Mesenchymal stem cell (in vitro differentiated cells and primary cell): ENCODE results near the gene UBE2L5.

Experiments used
- DNase-seq: peaks from one replicate; pipeline ENCODE4 v3.0.0-alpha.2; 2013
- H2AFZ ChIP-seq: one replicate; pipeline ENCODE4 v1.6.1; 2013; ENCODE audit warnings: low read depth, mild to moderate bottlenecking, control low read depth, inconsistent platforms, low read length, moderate library complexity
- H2AK5ac ChIP-seq: 2 replicates; pipeline ENCODE4 v1.6.1; 2013; ENCODE audit warnings: low read length, moderate library complexity, mild to moderate bottlenecking, inconsistent platforms; ENCODE audit not compliant: severe bottlenecking
- H2BK120ac ChIP-seq: one replicate; pipeline ENCODE4 v1.6.1; 2013; ENCODE audit warnings: low read depth, mild to moderate bottlenecking, inconsistent platforms, low read length, moderate library complexity
- H2BK12ac ChIP-seq, 2 experiments: one replicate each; pipeline ENCODE4 v1.6.1; 2013; ENCODE audit warnings: inconsistent platforms in 2 of 2, low read length in 2 of 2, mild to moderate bottlenecking in 2 of 2, moderate library complexity in 2 of 2, control low read depth in 1 of 2
- H2BK15ac ChIP-seq: one replicate; pipeline ENCODE4 v1.6.1; 2013; ENCODE audit warnings: mild to moderate bottlenecking, low read depth, inconsistent platforms; ENCODE audit not compliant: poor library complexity, severe bottlenecking
- H2BK5ac ChIP-seq: 2 replicates; pipeline ENCODE4 v1.6.1; 2013; ENCODE audit warnings: low read depth, mild to moderate bottlenecking, low read length, control low read depth, inconsistent platforms; ENCODE audit not compliant: poor library complexity, severe bottlenecking
- H3K14ac ChIP-seq, 2 experiments: one replicate each; pipeline ENCODE4 v1.6.1; 2013; ENCODE audit warnings: inconsistent platforms in 2 of 2, low read length in 2 of 2, control low read depth in 1 of 2, mild to moderate bottlenecking in 1 of 2, moderate library complexity in 1 of 2
- H3K18ac ChIP-seq, 2 experiments: one replicate each; pipeline ENCODE4 v1.6.1; 2013; ENCODE audit warnings: inconsistent platforms in 2 of 2, low read length in 2 of 2, control low read depth in 1 of 2, low read depth in 1 of 2, mild to moderate bottlenecking in 1 of 2
- H3K23ac ChIP-seq, 2 experiments: one replicate each; pipeline ENCODE4 v1.6.1; 2013; ENCODE audit warnings: inconsistent platforms in 2 of 2, low read length in 2 of 2, mild to moderate bottlenecking in 2 of 2, moderate library complexity in 2 of 2, control low read depth in 1 of 2
- H3K27ac ChIP-seq: 2 replicates; pipeline ENCODE4 v1.5.1; 2013; ENCODE audit warnings: mild to moderate bottlenecking, moderate library complexity, low read length, control low read depth, inconsistent platforms; ENCODE audit not compliant: poor library complexity, severe bottlenecking
- H3K27me3 ChIP-seq, 2 experiments: 2 replicates each; pipeline versions ENCODE4 v1.6.1 to v1.7.0; 2013; ENCODE audit warnings: low read length in 2 of 2, mild to moderate bottlenecking in 2 of 2, moderate library complexity in 2 of 2, control low read depth in 1 of 2, inconsistent platforms in 1 of 2; ENCODE audit not compliant: control insufficient read depth in 1 of 2, insufficient read depth in 1 of 2
- H3K36me3 ChIP-seq, 2 experiments: 2 replicates each; pipeline versions ENCODE4 v1.6.1 to v1.7.0; 2013; ENCODE audit warnings: low read length in 2 of 2, control low read depth in 1 of 2, inconsistent platforms in 1 of 2, low read depth in 1 of 2, mild to moderate bottlenecking in 1 of 2; ENCODE audit not compliant: insufficient read depth in 2 of 2, control insufficient read depth in 1 of 2
- H3K4ac ChIP-seq, 2 experiments: one replicate each; pipeline ENCODE4 v1.6.1; 2013; ENCODE audit warnings: inconsistent platforms in 2 of 2, low read length in 2 of 2, mild to moderate bottlenecking in 2 of 2, moderate library complexity in 2 of 2, control low read depth in 1 of 2, low read depth in 1 of 2
- H3K4me1 ChIP-seq: 2 replicates; pipeline ENCODE4 v1.6.1; 2013; ENCODE audit warnings: low read depth, low read length, control low read depth; ENCODE audit not compliant: control insufficient read depth, insufficient read depth
- H3K4me2 ChIP-seq: 2 replicates; pipeline ENCODE4 v1.6.1; 2013; ENCODE audit warnings: low read length, mild to moderate bottlenecking, inconsistent platforms; ENCODE audit not compliant: poor library complexity, severe bottlenecking
- H3K4me3 ChIP-seq, 2 experiments: 2 replicates each; pipeline versions ENCODE4 v1.5.1 to v1.7.0; 2013; ENCODE audit warnings: low read length in 2 of 2, mild to moderate bottlenecking in 2 of 2, control low read depth in 1 of 2, low read depth in 1 of 2; ENCODE audit not compliant: insufficient read depth in 1 of 2
- H3K79me1 ChIP-seq: replicated peaks from 2 replicates; pipeline ENCODE4 v1.6.1; 2013; ENCODE audit warnings: mild to moderate bottlenecking, control low read depth, low read length, inconsistent platforms; ENCODE audit not compliant: poor library complexity, severe bottlenecking
- H3K9ac ChIP-seq: 2 replicates; pipeline ENCODE4 v1.7.0; 2013; ENCODE audit warnings: mild to moderate bottlenecking, low read length, moderate library complexity
- H3K9me3 ChIP-seq: 2 replicates; pipeline ENCODE4 v1.7.0; 2013; ENCODE audit warnings: mild to moderate bottlenecking, low read length; ENCODE audit not compliant: control insufficient read depth
- H4K8ac ChIP-seq: one replicate; pipeline ENCODE4 v1.6.1; 2013; ENCODE audit warnings: inconsistent platforms, mild to moderate bottlenecking, low read length, moderate library complexity
- H4K91ac ChIP-seq: one replicate; pipeline ENCODE4 v1.6.1; 2013; ENCODE audit warnings: mild to moderate bottlenecking, low read length, inconsistent platforms
- WGBS: methylation state at CpG from one replicate; pipeline ENCODE4 v1.1.7; 2013; ENCODE audit warnings: mixed read lengths; 5-methylcytosine and 5-hydroxymethylcytosine counted together

Gene UBE2L5

GRCh38 chr13:30418075-30418716 lies 4.1 kb upstream of the UBE2L5 start:
- Histone ChIP-seq H3K4me3 (no peak overlapping the region), H3K23ac (no peak overlapping the region), H3K4ac (no peak overlapping the region), H4K8ac (no peak overlapping the region), H2AFZ (no peak overlapping the region), H3K9me3 (no peaks in the 10 kb centered on the region), H2AK5ac (peak overlapping the region; percentile 47), H3K14ac (no peak overlapping the region), H2BK15ac (no peak overlapping the region), H3K27me3 (no peaks in the 10 kb centered on the region), H3K36me3 (no peaks in the 10 kb centered on the region), H2BK5ac (no peak overlapping the region), H4K91ac (no peak overlapping the region), H3K9ac (no peak overlapping the region), H2BK12ac (no peak overlapping the region), H3K79me1 (peaks cover 4% of the 10 kb centered on the region), H3K4me2 (no peak overlapping the region), H3K18ac (no peak overlapping the region), H3K27ac (no peak overlapping the region), H2BK120ac (no peak overlapping the region), H3K4me1 (peaks cover 9% of the 10 kb centered on the region)
- DNase-seq, result no peak
- 94% methylated on average over 6 of the region's 6 CpGs for WGBS

- H3K4me1 ChIP-seq, result peaks cover 9% of the 10 kb centered on the region
- no peak overlapping the region for H3K4me3 ChIP-seq
- no peak overlapping the region for H3K4ac ChIP-seq
- H3K27me3 ChIP-seq, result no peaks in the 10 kb centered on the region
- no peaks in the 10 kb centered on the region for H3K36me3 ChIP-seq
- no peaks in the 10 kb centered on the region for H3K9me3 ChIP-seq
- peak overlapping the region; percentile 47 for H2AK5ac ChIP-seq
- H2BK12ac ChIP-seq, result no peak overlapping the region
- H3K79me1 ChIP-seq, result peaks cover 5% of the 10 kb centered on the region
- H4K8ac ChIP-seq, result no peak overlapping the region
- no peak overlapping the region for H3K4me2 ChIP-seq
- H2AFZ ChIP-seq, result no peak overlapping the region
- no peak overlapping the region for H2BK15ac ChIP-seq
- no peak overlapping the region for H3K27ac ChIP-seq
- WGBS, result 88% methylated on average over 7 of the region's 9 CpGs
- H2BK120ac ChIP-seq, result no peak overlapping the region
- no peak overlapping the region for H2BK5ac ChIP-seq
- no peak overlapping the region for H3K18ac ChIP-seq
- H3K9ac ChIP-seq, result no peak overlapping the region
- no peak overlapping the region for H3K23ac ChIP-seq
- DNase-seq, result no peak
- H4K91ac ChIP-seq, result no peak overlapping the region
- no peak overlapping the region for H3K14ac ChIP-seq
These were observed 3.4 kb upstream of the UBE2L5 start for GRCh38 chr13:30418717-30419459.

- H2AFZ ChIP-seq, result peak overlapping the region; percentile 58
- H4K91ac ChIP-seq, result no peak overlapping the region
- peak overlapping the region; percentile 53 for H4K8ac ChIP-seq
- WGBS, result 7% methylated on average over 40 of the region's 53 CpGs
- peak overlapping the region in 1 of 2 experiments; percentile 85 for H3K4ac ChIP-seq
- no peak overlapping the region for H3K14ac ChIP-seq
- peak overlapping the region in 1 of 2 experiments; percentile 61 for H2BK12ac ChIP-seq
- H3K9me3 ChIP-seq, result no peaks in the 10 kb centered on the region
- H2BK15ac ChIP-seq, result peak overlapping the region; percentile 34
- peak overlapping the region; percentile 71 for H2BK120ac ChIP-seq
- H3K4me1 ChIP-seq, result peaks cover 8% of the 10 kb centered on the region
- peak overlapping the region in 1 of 2 experiments; percentile 83 for H3K18ac ChIP-seq
- H3K9ac ChIP-seq, result peak overlapping the region; percentile 95
- peak overlapping the region; percentile 12 for H2AK5ac ChIP-seq
- H3K27ac ChIP-seq, result peak overlapping the region; percentile 95
- H3K27me3 ChIP-seq, result no peaks in the 10 kb centered on the region
- peak; percentile 91 for DNase-seq
- H3K4me2 ChIP-seq, result peak overlapping the region; percentile 88
- H3K36me3 ChIP-seq, result no peaks in the 10 kb centered on the region
- peak overlapping the region; percentile 92 for H2BK5ac ChIP-seq
- no peak overlapping the region for H3K23ac ChIP-seq
- peak overlapping the region; percentile 62 to 88 for H3K4me3 ChIP-seq
- H3K79me1 ChIP-seq, result peaks cover 7% of the 10 kb centered on the region
These were observed 920 bp upstream of the UBE2L5 start for GRCh38 chr13:30421093-30422053.
